ENCODE results near the gene THRB. TPM values are rescaled to one million over a fixed set of nuclear protein-coding genes. Genes with fewer than 3 reads are reported as not detected.

THRB gene
- total and polyA plus RNA-seq, 9 of the 15 experiments (the other 6 are each of a cell fraction or from before 2014, with no cell fraction given): 1.7 to 14.9 (median 6.9) TPM

- H3K4me1 ChIP-seq (replicated peaks in 1 of 2; ENCODE audit: control insufficient read depth in 2 of 2, insufficient read depth in 2 of 2, low read length in 2 of 2): peaks cover 0 to 15% of the 10 kb centered on the region in 2 experiments; a peak in 4 of 5 replicates
- H3K4me2 ChIP-seq (ENCODE audit: insufficient read depth, low read length): no peak overlapping the region
- ATAC-seq (no peak), DNase-seq (ENCODE audit: extremely low read depth in 1 of 4, low spot score in 3 of 4) (no peak), FAIRE-seq (no peak)
- H3K79me2 ChIP-seq (ENCODE audit: control insufficient read depth, insufficient read depth, low read length): no peaks in the 10 kb centered on the region
- no peak overlapping the region for H3K27ac ChIP-seq (ENCODE audit: extremely low read depth, low read depth, low read length)
- ChIA-PET POLR2A (interaction anchor here (1.0 kb wide), 1 partner anchor 18 kb away, joined by 3 read pairs; no protein-coding TSS in a partner anchor), CTCF (ENCODE audit: low intra/inter-chr PET ratio) (no interaction called here)
- intact Hi-C loops (cut with micrococcal nuclease): no loop called here
- H2AFZ ChIP-seq (ENCODE audit: low read depth, low read length): no peak overlapping the region
- H4K20me1 ChIP-seq (replicated peaks; ENCODE audit: control insufficient read depth, insufficient read depth, low read length): no peaks in the 10 kb centered on the region
- no peaks in the 10 kb centered on the region for H3K27me3 ChIP-seq (ENCODE audit: control insufficient read depth in 2 of 2, insufficient read depth in 2 of 2, low read length in 2 of 2)
- WGBS (ENCODE audit: insufficient coverage, low coverage, missing lambda C conversion rate): 32% methylated on average over 4 of the region's 4 CpGs
- H3K4me3 ChIP-seq: no peak overlapping the region
- no peaks in the 10 kb centered on the region for H3K9me3 ChIP-seq (replicated peaks; ENCODE audit: control insufficient read depth, insufficient read depth, low read depth, low read length)
- no peak for TF ChIP-seq SIN3A (IDR thresholded peaks at IDR 0.05; ENCODE audit: borderline replicate concordance in 2 of 2, control insufficient read depth in 1 of 2, low read depth in 2 of 2, low read length in 2 of 2)
- no peak for TF ChIP-seq MAFK (IDR thresholded peaks at IDR 0.05; ENCODE audit: low read length)
- TF ChIP-seq SUPT5H (IDR thresholded peaks at IDR 0.05): no peak
- TF ChIP-seq ZNF764 (CRISPR knock-in tag; IDR thresholded peaks at IDR 0.05; ENCODE audit: low read depth): no peak
- TF ChIP-seq MEIS2 (IDR thresholded peaks at IDR 0.05; ENCODE audit: partially characterized antibody): peak; percentile 34
- in situ Hi-C loops (cut with MboI): no loop called here
- no peaks in the 10 kb centered on the region for H3K36me3 ChIP-seq (ENCODE audit: control insufficient read depth, insufficient read depth, low read length)
- H3K9ac ChIP-seq (ENCODE audit: insufficient read depth in 1 of 2, low read depth in 2 of 2, low read length in 2 of 2): no peak overlapping the region
- no peaks in the 10 kb centered on the region for H3K9me1 ChIP-seq (ENCODE audit: control insufficient read depth, insufficient read depth, low read length)
- no TSS peak for BruUV-seq (replicated peaks)
These were observed 19.5 kb upstream of the THRB start for GRCh38 chr3:24514119-24514518.

- no peak for TF ChIP-seq SP1 (CRISPR knock-in tag; IDR thresholded peaks at IDR 0.05)
- no peak for TF ChIP-seq KAT2B (IDR thresholded peaks at IDR 0.05; ENCODE audit: low read depth, low read length)
- TF ChIP-seq KDM1A (IDR thresholded peaks at IDR 0.05): 0 out of 4 replicates have a peak, but pooled peaks of 1 of the 2 experiments have one; percentile 18
- no peak for TF ChIP-seq FOXJ3 (CRISPR knock-in tag; IDR thresholded peaks at IDR 0.05)
- no peak for TF ChIP-seq SREBF2 (CRISPR knock-in tag; IDR thresholded peaks at IDR 0.05)
- no peak for TF ChIP-seq SETDB1 (IDR thresholded peaks at IDR 0.05; ENCODE audit: low read length)
- no peak for TF ChIP-seq HINFP (tag; conservative IDR thresholded peaks at IDR 0.05; ENCODE audit: low read depth)
- in situ Hi-C loops (cut with MboI): no loop called here
- no peak for FAIRE-seq
These were observed 18.8 kb upstream of the THRB start for GRCh38 chr3:24513463-24513862.

More at GRCh38 chr3:24513463-24513862, 18.8 kb upstream of the THRB start:
- Histone ChIP-seq H3K9me3 (replicated peaks; ENCODE audit: control insufficient read depth, insufficient read depth, low read depth, low read length) (no peaks in the 10 kb centered on the region), H3K79me2 (ENCODE audit: control insufficient read depth, insufficient read depth, low read length) (no peaks in the 10 kb centered on the region), H3K4me3 (no peak overlapping the region), H3K9ac (ENCODE audit: insufficient read depth in 1 of 2, low read depth in 2 of 2, low read length in 2 of 2) (no peak overlapping the region), H3K27ac (ENCODE audit: extremely low read depth, low read depth, low read length) (no peak overlapping the region), H3K9me1 (ENCODE audit: control insufficient read depth, insufficient read depth, low read length) (no peaks in the 10 kb centered on the region), H3K36me3 (ENCODE audit: control insufficient read depth, insufficient read depth, low read length) (no peaks in the 10 kb centered on the region; the same call in 2 of the 3 replicates), H2AFZ (ENCODE audit: low read depth, low read length) (no peak overlapping the region), H3K27me3 (ENCODE audit: control insufficient read depth in 2 of 2, insufficient read depth in 2 of 2, low read length in 2 of 2) (no peaks in the 10 kb centered on the region), H3K4me2 (ENCODE audit: insufficient read depth, low read length) (no peak overlapping the region), H4K20me1 (replicated peaks; ENCODE audit: control insufficient read depth, insufficient read depth, low read length) (no peaks in the 10 kb centered on the region), H3K4me1 (replicated peaks in 1 of 2; ENCODE audit: control insufficient read depth in 2 of 2, insufficient read depth in 2 of 2, low read length in 2 of 2) (peaks cover 0 to 17% of the 10 kb centered on the region in 2 experiments; a peak in 3 of 5 replicates)
- ChIA-PET POLR2A (interaction anchor here (1.0 kb wide), 1 partner anchor 17 kb away, joined by 3 read pairs; no protein-coding TSS in a partner anchor), CTCF (ENCODE audit: low intra/inter-chr PET ratio) (no interaction called here)
- 27% methylated on average over 1 of the region's 1 CpG for WGBS (ENCODE audit: insufficient coverage, low coverage, missing lambda C conversion rate)
- BruUV-seq (replicated peaks): no TSS peak
- ATAC-seq (no peak), DNase-seq (ENCODE audit: extremely low read depth in 1 of 4, low spot score in 3 of 4) (no peak)
- intact Hi-C loops (cut with micrococcal nuclease): no loop called here

All from K562 (cell line).